K562 treated with DMSO at 1 percent for 4 hours (cell line): Measurements from ENCODE around the gene FBXO22. TPM values are rescaled to one million over a fixed set of nuclear protein-coding genes. Genes with fewer than 3 reads are reported as not detected.

Source experiments
- total RNA-seq: library from RNA; unstranded; fragments of 300-600 nt; gene quantifications from 2 replicates; pipeline ENCODE4 v1.2.3, GENCODE V29; 2022; ENCODE audit not compliant: insufficient read depth

FBXO22 gene
- total RNA-seq: 35.5 and 50.6 TPM in 2 replicates

DNA sequence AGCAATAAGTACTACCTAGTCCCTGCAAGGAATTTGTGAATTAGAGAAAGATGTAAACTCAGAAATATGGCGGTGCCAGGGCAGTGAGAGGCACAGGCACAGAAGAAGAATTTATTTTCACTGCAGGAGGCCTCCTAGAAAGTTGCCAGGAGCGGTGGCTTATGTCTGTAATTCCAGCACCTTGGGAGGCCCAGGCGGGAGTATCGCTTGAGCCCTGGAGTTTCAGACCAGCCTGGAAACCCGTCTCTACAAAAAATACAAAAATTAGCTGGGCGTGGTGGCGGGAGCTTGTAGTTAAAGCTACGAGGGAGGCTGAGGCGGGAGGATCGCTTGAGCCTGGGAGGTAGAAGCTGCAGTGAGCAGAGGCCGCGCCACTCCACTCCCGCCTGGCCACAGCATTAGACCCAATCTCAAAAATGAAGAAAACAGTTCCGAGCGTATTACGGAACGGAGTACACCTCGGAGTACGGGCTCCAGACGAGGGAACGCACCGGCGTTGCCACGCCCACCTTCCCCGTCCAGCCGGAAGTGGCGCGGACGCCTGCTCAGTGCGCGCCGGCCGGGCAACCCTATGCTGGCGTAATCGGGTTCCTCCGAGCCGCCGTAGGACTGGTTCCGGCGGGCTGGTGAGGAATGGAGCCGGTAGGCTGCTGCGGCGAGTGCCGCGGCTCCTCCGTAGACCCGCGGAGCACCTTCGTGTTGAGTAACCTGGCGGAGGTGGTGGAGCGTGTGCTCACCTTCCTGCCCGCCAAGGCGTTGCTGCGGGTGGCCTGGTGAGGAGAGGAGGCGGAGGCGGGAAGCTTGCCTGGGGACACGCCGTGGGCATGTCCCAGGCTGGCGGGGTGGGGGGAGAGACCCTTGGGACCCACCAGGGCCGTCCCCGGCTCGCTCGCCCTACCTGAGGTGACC, at the start of gene FBXO22:
Gene FBXO22, plus strand, starts transcription at position 548 of the 909 bp plus-strand sequence. Its CDS starts 86 bp downstream, at position 634.

Other genes with a start within 250 kb of the FBXO22 start
- gene CSPG4, start 191.0 kb upstream of the FBXO22 start, total RNA-seq: 0.27 and 0.64 TPM in 2 replicates
- 3.8 and 8.5 TPM in 2 replicates for gene UBE2Q2, start 60.4 kb upstream of the FBXO22 start, total RNA-seq
- 0.56 and 2.6 TPM in 2 replicates for gene NRG4, start 108.5 kb downstream of the FBXO22 start, total RNA-seq
- not detected in 2 replicates for gene TMEM266, start 156.1 kb downstream of the FBXO22 start, total RNA-seq